ENCODE results near the gene EXOSC6.
"Not testable (repeated sequence)": the region's sequence is repeated elsewhere in the genome, so short reads cannot be mapped to it uniquely, and the experiment has no call there.

The EXOSC6 gene

DNA sequence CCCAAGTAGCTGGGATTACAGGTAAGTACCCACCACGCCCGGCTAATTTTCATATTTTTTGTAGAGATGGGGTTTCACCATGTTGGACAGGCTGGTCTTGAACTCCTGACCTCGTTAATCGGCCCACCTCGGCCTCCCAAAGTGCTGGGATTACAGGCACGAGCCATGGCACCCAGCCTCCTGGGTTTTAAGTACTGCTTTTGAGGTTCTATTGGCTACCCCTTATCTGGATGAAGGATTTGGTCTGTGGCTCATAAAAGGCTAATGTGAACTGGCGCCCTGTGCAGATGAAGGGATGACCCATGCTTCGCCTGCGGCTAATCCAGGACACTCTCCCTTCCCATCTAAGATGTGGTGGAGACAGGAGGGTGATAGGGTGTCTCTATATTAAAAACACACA is 52.6 kb downstream of the EXOSC6 start:
- H4K12ac ChIP-seq (ENCODE audit: low read depth, low read length); H4K91ac ChIP-seq (ENCODE audit: low read depth, low read length); H3K79me2 ChIP-seq (ENCODE audit: control insufficient read depth, insufficient read depth, low read length, poor library complexity); H2BK12ac ChIP-seq (ENCODE audit: low read length); H4K8ac ChIP-seq (ENCODE audit: low read depth, low read length); H3K18ac ChIP-seq (ENCODE audit: low read length); H3K9me3 ChIP-seq (ENCODE audit: insufficient read depth, low read depth, low read length); H2AK5ac ChIP-seq (ENCODE audit: low read length); H3K79me1 ChIP-seq (ENCODE audit: low read length); H3K4me2 ChIP-seq (ENCODE audit: low read length); H3K27me3 ChIP-seq (ENCODE audit: insufficient read depth, low read length); H2AFZ ChIP-seq (ENCODE audit: insufficient read depth, low read length, poor library complexity); H3K27ac ChIP-seq (ENCODE audit: low read depth, low read length); H2BK5ac ChIP-seq (ENCODE audit: low read depth, low read length, poor library complexity); H3K23ac ChIP-seq (ENCODE audit: low read length); H3K4me3 ChIP-seq (ENCODE audit: low read depth, low read length); H3K4me1 ChIP-seq (ENCODE audit: control insufficient read depth in 1 of 2, insufficient read depth in 2 of 2, low read length in 2 of 2); H3K14ac ChIP-seq (ENCODE audit: low read length); H2BK120ac ChIP-seq (ENCODE audit: insufficient read depth, low read length, poor library complexity); H3K9ac ChIP-seq (ENCODE audit: low read length); DNase-seq; H3K4ac ChIP-seq (ENCODE audit: low read depth, low read length); H3K36me3 ChIP-seq (ENCODE audit: control insufficient read depth in 1 of 2, insufficient read depth in 2 of 2, low read length in 2 of 2): not testable (repeated sequence)
- no CpG with 5 or more reads among the region's 9 CpGs for WGBS (ENCODE audit: extremely low coverage, insufficient coverage, insufficient read length)

DNA sequence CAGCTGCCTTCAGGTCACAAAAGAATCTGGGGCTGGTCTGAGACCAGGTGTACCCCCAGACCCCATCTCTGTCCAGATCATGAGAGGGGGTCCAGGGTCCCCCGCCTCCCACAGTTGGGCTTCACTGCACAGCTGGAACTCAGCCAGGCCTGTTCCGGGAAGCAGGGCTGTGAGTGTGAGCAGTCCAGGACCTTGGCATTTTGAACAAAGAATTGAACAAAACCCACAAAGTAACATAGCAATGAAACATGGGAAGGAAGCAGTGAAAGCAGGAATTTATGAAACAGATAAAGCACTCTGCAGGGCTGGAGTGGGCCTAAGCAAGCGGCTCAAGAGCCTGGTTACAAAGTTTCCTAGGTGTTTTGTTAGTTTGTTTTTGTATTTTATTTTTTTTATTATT is 53.1 kb downstream of the EXOSC6 start:
- not testable (repeated sequence) for DNase-seq; H2BK120ac ChIP-seq (ENCODE audit: insufficient read depth, low read length, poor library complexity); H2AFZ ChIP-seq (ENCODE audit: insufficient read depth, low read length, poor library complexity); H4K91ac ChIP-seq (ENCODE audit: low read depth, low read length); H3K9ac ChIP-seq (ENCODE audit: low read length); H3K4ac ChIP-seq (ENCODE audit: low read depth, low read length); H3K79me2 ChIP-seq (ENCODE audit: control insufficient read depth, insufficient read depth, low read length, poor library complexity); H3K4me3 ChIP-seq (ENCODE audit: low read depth, low read length); H4K8ac ChIP-seq (ENCODE audit: low read depth, low read length); H3K23ac ChIP-seq (ENCODE audit: low read length); H3K14ac ChIP-seq (ENCODE audit: low read length); H4K12ac ChIP-seq (ENCODE audit: low read depth, low read length); H3K4me2 ChIP-seq (ENCODE audit: low read length); H3K27me3 ChIP-seq (ENCODE audit: insufficient read depth, low read length); H3K9me3 ChIP-seq (ENCODE audit: insufficient read depth, low read depth, low read length); H3K4me1 ChIP-seq (ENCODE audit: control insufficient read depth in 1 of 2, insufficient read depth in 2 of 2, low read length in 2 of 2); H3K27ac ChIP-seq (ENCODE audit: low read depth, low read length); H2BK12ac ChIP-seq (ENCODE audit: low read length); H3K79me1 ChIP-seq (ENCODE audit: low read length); H2AK5ac ChIP-seq (ENCODE audit: low read length); H3K18ac ChIP-seq (ENCODE audit: low read length); H3K36me3 ChIP-seq (ENCODE audit: control insufficient read depth in 1 of 2, insufficient read depth in 2 of 2, low read length in 2 of 2); H2BK5ac ChIP-seq (ENCODE audit: low read depth, low read length, poor library complexity)
- no CpG with 5 or more reads among the region's 3 CpGs for WGBS (ENCODE audit: extremely low coverage, insufficient coverage, insufficient read length)

DNA sequence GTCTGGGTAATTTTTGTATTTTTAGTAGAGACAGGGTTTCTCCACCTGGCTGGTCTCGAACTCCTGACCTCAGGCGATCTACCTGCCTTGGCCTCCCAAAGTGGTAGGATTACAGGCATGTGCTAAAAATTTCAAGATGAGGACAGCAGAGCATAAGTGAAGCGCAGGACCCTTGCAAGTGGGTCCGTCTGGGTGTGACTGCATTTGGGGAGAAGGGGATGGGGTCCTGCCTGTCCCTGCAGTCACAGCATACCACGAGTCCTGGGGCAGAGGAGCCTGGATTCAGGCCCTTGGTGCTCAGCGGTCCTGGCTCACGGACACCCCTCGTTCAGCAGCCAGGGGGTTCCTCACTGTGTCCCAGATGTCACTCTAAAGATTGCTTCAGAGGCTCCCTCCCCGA is 53.5 kb downstream of the EXOSC6 start:
- H2BK5ac ChIP-seq (ENCODE audit: low read depth, low read length, poor library complexity); H2BK12ac ChIP-seq (ENCODE audit: low read length); H3K27ac ChIP-seq (ENCODE audit: low read depth, low read length); H3K36me3 ChIP-seq (ENCODE audit: control insufficient read depth in 1 of 2, insufficient read depth in 2 of 2, low read length in 2 of 2); H4K91ac ChIP-seq (ENCODE audit: low read depth, low read length); H3K18ac ChIP-seq (ENCODE audit: low read length); DNase-seq; H3K4me1 ChIP-seq (ENCODE audit: control insufficient read depth in 1 of 2, insufficient read depth in 2 of 2, low read length in 2 of 2); H3K14ac ChIP-seq (ENCODE audit: low read length); H3K79me1 ChIP-seq (ENCODE audit: low read length); H3K9me3 ChIP-seq (ENCODE audit: insufficient read depth, low read depth, low read length); H2AFZ ChIP-seq (ENCODE audit: insufficient read depth, low read length, poor library complexity); H2BK120ac ChIP-seq (ENCODE audit: insufficient read depth, low read length, poor library complexity); H3K27me3 ChIP-seq (ENCODE audit: insufficient read depth, low read length); H3K4ac ChIP-seq (ENCODE audit: low read depth, low read length); H2AK5ac ChIP-seq (ENCODE audit: low read length); H3K4me3 ChIP-seq (ENCODE audit: low read depth, low read length); H3K23ac ChIP-seq (ENCODE audit: low read length); H4K8ac ChIP-seq (ENCODE audit: low read depth, low read length); H3K9ac ChIP-seq (ENCODE audit: low read length); H3K79me2 ChIP-seq (ENCODE audit: control insufficient read depth, insufficient read depth, low read length, poor library complexity); H4K12ac ChIP-seq (ENCODE audit: low read depth, low read length); H3K4me2 ChIP-seq (ENCODE audit: low read length): not testable (repeated sequence)
- no CpG with 5 or more reads among the region's 9 CpGs for WGBS (ENCODE audit: extremely low coverage, insufficient coverage, insufficient read length)

DNA sequence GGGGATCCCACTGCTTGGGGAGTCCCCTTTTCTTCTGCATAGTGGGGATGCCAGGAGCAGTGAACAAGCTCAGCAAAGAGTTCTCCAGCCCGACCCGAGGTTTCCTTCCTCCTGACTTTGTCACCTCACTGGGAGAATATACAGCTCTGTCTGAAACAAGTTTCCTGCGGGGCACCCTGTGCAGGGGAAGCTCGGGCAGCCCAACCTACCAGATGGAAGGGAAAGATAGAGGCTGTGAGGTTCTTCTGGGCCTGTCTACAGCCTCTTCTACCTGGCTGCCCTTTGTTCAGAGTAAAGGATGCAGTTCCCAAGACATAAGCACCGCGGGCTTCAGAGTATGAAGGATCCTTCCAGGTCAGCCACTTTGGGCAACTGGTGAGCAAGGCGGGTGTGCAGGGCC is 54.1 kb downstream of the EXOSC6 start:
- H3K14ac ChIP-seq (ENCODE audit: low read length); H3K9me3 ChIP-seq (ENCODE audit: insufficient read depth, low read depth, low read length); H3K23ac ChIP-seq (ENCODE audit: low read length); H2BK120ac ChIP-seq (ENCODE audit: insufficient read depth, low read length, poor library complexity); H3K18ac ChIP-seq (ENCODE audit: low read length); H2AFZ ChIP-seq (ENCODE audit: insufficient read depth, low read length, poor library complexity); H2BK5ac ChIP-seq (ENCODE audit: low read depth, low read length, poor library complexity); H3K4ac ChIP-seq (ENCODE audit: low read depth, low read length); DNase-seq; H3K4me3 ChIP-seq (ENCODE audit: low read depth, low read length); H3K79me2 ChIP-seq (ENCODE audit: control insufficient read depth, insufficient read depth, low read length, poor library complexity); H3K4me2 ChIP-seq (ENCODE audit: low read length); H4K12ac ChIP-seq (ENCODE audit: low read depth, low read length); H3K9ac ChIP-seq (ENCODE audit: low read length); H4K91ac ChIP-seq (ENCODE audit: low read depth, low read length); H3K4me1 ChIP-seq (ENCODE audit: control insufficient read depth in 1 of 2, insufficient read depth in 2 of 2, low read length in 2 of 2); H3K36me3 ChIP-seq (ENCODE audit: control insufficient read depth in 1 of 2, insufficient read depth in 2 of 2, low read length in 2 of 2); H3K27ac ChIP-seq (ENCODE audit: low read depth, low read length); H4K8ac ChIP-seq (ENCODE audit: low read depth, low read length); H2BK12ac ChIP-seq (ENCODE audit: low read length); H2AK5ac ChIP-seq (ENCODE audit: low read length); H3K79me1 ChIP-seq (ENCODE audit: low read length); H3K27me3 ChIP-seq (ENCODE audit: insufficient read depth, low read length): not testable (repeated sequence)
- no CpG with 5 or more reads among the region's 7 CpGs for WGBS (ENCODE audit: extremely low coverage, insufficient coverage, insufficient read length)

Measured in trophoblast cell (in vitro differentiated cells and primary cell).